Prostate gland (tissue), 2 donors: ENCODE results near the gene NREP.

Experiments
- CTCF ChIP-seq, 4 experiments: fragments of 200-600 bp in 2 of 4; fragments of 450-650 bp in 2 of 4; sonication (generic) in 2 of 4; IDR thresholded peaks; 1 replicate in 3 of 4; 2 replicates in 1 of 4; pipeline ENCODE4 v1.5.1; 2016 to 2019; ENCODE audit warnings: antibody characterized with exemption in 4 of 4, mild to moderate bottlenecking in 2 of 4, moderate library complexity in 2 of 4
- POLR2A ChIP-seq: fragments of 450-650 bp; IDR thresholded peaks from one replicate; pipeline ENCODE4 v1.6.1; 2016; ENCODE audit warnings: antibody characterized with exemption, mild to moderate bottlenecking

- TF ChIP-seq CTCF (IDR thresholded peaks at IDR 0.05) (no peak), POLR2A (no peak)
These were observed 17.5 kb upstream of the NREP start for GRCh38 chr5:111774525-111774924.
